Esophagus muscularis mucosa (tissue), 3 donors: ENCODE measurements around the gene NGRN.

Experiments used
- CTCF ChIP-seq, 3 experiments: fragments of 200-600 bp in 2 of 3; fragments of 450-650 bp in 1 of 3; sonication (generic) in 2 of 3; IDR thresholded peaks; one replicate each; pipeline ENCODE4 v1.5.1; 2017 to 2019; ENCODE audit warnings: antibody characterized with exemption in 3 of 3, mild to moderate bottlenecking in 2 of 3, moderate library complexity in 1 of 3
- POLR2A ChIP-seq: fragments of 450-650 bp; IDR thresholded peaks from one replicate; pipeline ENCODE4 v1.6.1; 2017; ENCODE audit warnings: antibody characterized with exemption, moderate library complexity, mild to moderate bottlenecking, low read depth

GRCh38 chr15:90300541-90300940 is 35.1 kb downstream of the NGRN start:
- TF ChIP-seq CTCF (IDR thresholded peaks at IDR 0.05) (no peak), POLR2A (no peak)
